WTC11 (cell line): ENCODE measurements around the gene TMCC2. TPM values are rescaled to one million over a fixed set of nuclear protein-coding genes. Genes with fewer than 3 reads are reported as not detected.

ENCODE experiments used
- ATAC-seq: fragments of 200-7000 bp; cut with Tn5 transposase; 2 replicates; pipeline ENCODE4 v1.10.0; 2021; ENCODE audit warnings: mild to moderate bottlenecking, moderate library complexity
- CTCF ChIA-PET: fragments of 300-600 bp; sonication (Branson Sonifier 250); formaldehyde crosslinking; loops from one replicate; lab custom pipeline; 2021; ENCODE audit warnings: antibody characterized with exemption; lab: Charles Lee
- POLR2A ChIA-PET: fragments of 350-600 bp; sonication (Branson Sonifier 250); formaldehyde crosslinking; loops from one replicate; lab custom pipeline; 2021; ENCODE audit warnings: antibody characterized with exemption; lab: Charles Lee
- DNase-seq: peaks from one replicate; pipeline ENCODE4 v3.0.0; 2021; ENCODE audit warnings: low spot score
- H3K27ac Mint-ChIP-seq: 2 replicates; pipeline ENCODE4 v1.8.0; 2021; ENCODE audit warnings: mixed read lengths
- H3K27me3 Mint-ChIP-seq: 2 replicates; pipeline ENCODE4 v1.8.0; 2021; ENCODE audit warnings: low read depth, mild to moderate bottlenecking, moderate library complexity, mixed read lengths
- H3K36me3 Mint-ChIP-seq: 2 replicates; pipeline ENCODE4 v1.8.0; 2021; ENCODE audit warnings: mixed read lengths
- H3K4me1 Mint-ChIP-seq: 2 replicates; pipeline ENCODE4 v1.8.0; 2022; ENCODE audit warnings: mixed read lengths
- H3K4me3 Mint-ChIP-seq: 2 replicates; pipeline ENCODE4 v1.8.0; 2021; ENCODE audit warnings: mild to moderate bottlenecking, moderate library complexity, mixed read lengths
- H3K9me3 Mint-ChIP-seq: 2 replicates; pipeline ENCODE4 v1.8.0; 2021; ENCODE audit warnings: mixed read lengths
- ATF1 ChIP-seq: sonication (generic); formaldehyde crosslinking; IDR thresholded peaks from 2 replicates; pipeline ENCODE4 v1.8.1; 2023; ENCODE audit warnings: mild to moderate bottlenecking, moderate library complexity, missing genetic modification reagents
- CREB1 ChIP-seq: sonication (generic); formaldehyde crosslinking; IDR thresholded peaks from 2 replicates; pipeline ENCODE4 v1.8.0; 2023; ENCODE audit warnings: mild to moderate bottlenecking, missing genetic modification reagents
- ESRRA ChIP-seq: sonication (generic); formaldehyde crosslinking; IDR thresholded peaks from 2 replicates; pipeline ENCODE4 v1.8.1; 2022; ENCODE audit warnings: mild to moderate bottlenecking, missing genetic modification reagents, borderline replicate concordance
- FOXJ3 ChIP-seq: sonication (generic); formaldehyde crosslinking; IDR thresholded peaks from 2 replicates; pipeline ENCODE4 v1.9.0; 2021; ENCODE audit warnings: missing genetic modification reagents, mild to moderate bottlenecking, borderline replicate concordance
- MXD4 ChIP-seq: fragments of 250-450 bp; sonication (Bioruptor Pico); IDR thresholded peaks from 2 replicates; pipeline ENCODE4 v1.8.0; 2021; ENCODE audit warnings: mild to moderate bottlenecking, moderate library complexity, borderline replicate concordance
- OVOL2 ChIP-seq: fragments of 250-450 bp; sonication (Bioruptor Pico); IDR thresholded peaks from 2 replicates; pipeline ENCODE4 v1.9.0; 2021; ENCODE audit warnings: mild to moderate bottlenecking, borderline replicate concordance
- SMAD3 ChIP-seq: sonication (generic); formaldehyde crosslinking; IDR thresholded peaks from 2 replicates; pipeline ENCODE4 v1.8.0; 2022; ENCODE audit warnings: missing genetic modification reagents, mild to moderate bottlenecking, borderline replicate concordance
- SOX15 ChIP-seq: fragments of 250-450 bp; sonication (Bioruptor Pico); IDR thresholded peaks from 2 replicates; pipeline ENCODE4 v1.9.0; 2021; ENCODE audit warnings: mild to moderate bottlenecking
- TEAD4 ChIP-seq: sonication (generic); formaldehyde crosslinking; IDR thresholded peaks from 2 replicates; pipeline ENCODE4 v1.8.0; 2022; ENCODE audit warnings: mild to moderate bottlenecking, missing genetic modification reagents
- ZNF219 ChIP-seq: sonication (generic); formaldehyde crosslinking; IDR thresholded peaks from 2 replicates; pipeline ENCODE4 v1.8.0; 2023; ENCODE audit warnings: missing genetic modification reagents, mild to moderate bottlenecking, borderline replicate concordance
- ZNF232 ChIP-seq: sonication (generic); formaldehyde crosslinking; IDR thresholded peaks from 2 replicates; pipeline ENCODE4 v1.8.0; 2022; ENCODE audit warnings: mild to moderate bottlenecking, missing genetic modification reagents
- ZNF423 ChIP-seq: fragments of 250-450 bp; sonication (Bioruptor Pico); IDR thresholded peaks from 2 replicates; pipeline ENCODE4 v2.1.2; 2022; ENCODE audit warnings: mild to moderate bottlenecking, moderate library complexity
- total RNA-seq: library from RNA; stranded (reverse); gene quantifications from 3 replicates; pipeline ENCODE4 v1.2.3, GENCODE V29; 2021
- TF ChIP-seq, protein P1 (sequence below): sonication (generic); formaldehyde crosslinking; IDR thresholded peaks from 2 replicates; pipeline ENCODE4 v1.8.0; 2022; ENCODE audit warnings: missing genetic modification reagents
- TF ChIP-seq, protein P2 (sequence below): fragments of 200-600 bp; IDR thresholded peaks from 2 replicates; pipeline ENCODE4 v1.8.0; 2022; ENCODE audit warnings: antibody characterized with exemption
- TF ChIP-seq, protein P3 (sequence below): sonication (generic); formaldehyde crosslinking; IDR thresholded peaks from 2 replicates; pipeline ENCODE4 v1.8.1; 2023; ENCODE audit warnings: mild to moderate bottlenecking, missing genetic modification reagents
- TF ChIP-seq, protein P4 (sequence below): sonication (generic); formaldehyde crosslinking; IDR thresholded peaks from 2 replicates; pipeline ENCODE4 v1.8.1; 2023; ENCODE audit warnings: mild to moderate bottlenecking, missing genetic modification reagents, moderate library complexity

The TMCC2 gene
- total RNA-seq, 1 experiment from 2014 or later, result 9.5 TPM

DNA sequence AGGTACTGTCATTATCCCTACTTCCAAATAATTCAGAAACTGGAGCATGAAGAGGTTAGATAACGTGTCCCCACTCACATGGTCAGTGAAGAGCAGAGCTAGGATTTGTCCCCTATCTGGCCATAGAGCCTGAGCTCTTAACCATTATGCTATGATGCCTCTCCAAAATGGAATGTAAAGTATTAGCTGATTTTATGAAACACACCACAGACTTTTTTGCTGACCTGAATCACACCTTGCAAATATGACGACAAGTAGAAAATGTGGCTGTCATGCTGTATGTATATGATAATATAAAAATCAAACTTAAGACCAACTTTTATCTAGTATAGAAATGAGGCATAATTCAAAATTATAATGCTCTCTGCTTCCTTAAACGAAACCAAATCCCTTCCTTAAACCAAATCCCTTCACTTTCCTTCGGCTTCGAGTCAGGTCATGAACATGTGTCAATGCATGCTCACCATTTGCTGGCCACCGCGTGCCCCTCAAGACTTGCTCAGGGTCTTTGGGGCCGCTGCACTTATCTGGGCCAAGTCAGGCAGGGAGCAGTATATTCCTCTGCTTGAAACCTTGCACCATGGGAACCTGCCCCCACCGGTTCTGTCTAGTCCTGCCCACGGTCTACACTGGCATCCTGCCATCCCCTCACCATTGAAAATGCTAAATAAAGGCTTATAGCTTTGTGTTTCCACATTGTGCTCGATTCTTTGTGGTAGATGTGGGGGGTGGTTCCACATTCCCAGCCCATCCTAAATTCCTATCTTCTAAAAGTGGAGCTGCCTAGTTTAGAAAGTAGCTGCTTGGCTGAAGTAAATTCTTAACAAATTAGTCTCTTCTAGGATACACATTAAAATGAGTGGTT is 1.6 kb upstream of the TMCC2 start (continued):
- TF ChIP-seq SMAD3 (CRISPR knock-in tag) (no peak), ATF1 (no peak), ZNF219 (no peak), MXD4 (CRISPR knock-in tag) (no peak)

DNA sequence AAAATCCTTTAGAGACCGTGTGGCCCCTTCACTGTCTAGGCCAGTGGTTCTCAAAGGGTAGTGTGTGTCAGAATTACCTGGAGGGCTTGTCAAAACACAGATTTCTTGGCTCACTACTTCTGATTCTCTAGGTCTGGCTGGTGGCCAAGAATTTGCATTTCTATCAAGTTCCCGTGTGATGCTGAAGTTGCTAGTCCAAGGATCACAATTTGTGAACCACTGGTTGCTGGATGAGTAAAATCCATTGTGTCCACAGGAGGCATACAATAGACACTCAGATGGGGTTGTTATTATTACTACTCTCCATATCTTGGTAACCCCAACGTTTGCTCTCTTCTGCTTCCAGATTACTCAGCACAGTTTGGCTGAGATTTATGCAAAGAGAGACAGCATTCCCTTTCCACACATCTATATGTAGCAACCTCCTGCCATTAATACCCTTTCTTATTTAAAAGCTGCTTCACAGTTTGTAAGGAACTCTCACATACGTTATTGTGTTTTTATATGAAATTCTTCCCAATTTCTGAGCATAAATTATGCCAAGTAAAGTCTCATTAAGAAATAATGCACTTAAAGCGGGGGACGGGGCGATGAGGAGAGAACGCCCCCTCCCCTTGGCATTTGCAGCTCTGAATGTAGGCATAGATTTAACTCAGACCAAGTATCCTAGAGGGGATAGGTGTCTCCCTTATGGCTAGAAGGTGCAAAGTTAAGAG is 720 bp upstream of the TMCC2 start:
- DNase-seq (no peak), ATAC-seq (peak; percentile 17)
- H3K4me3 Mint-ChIP-seq, result peak overlapping the region; percentile 77
- H3K27me3 Mint-ChIP-seq, result peaks cover 15% of the 10 kb centered on the region
- H3K4me1 Mint-ChIP-seq, result peaks cover 34% of the 10 kb centered on the region
- ChIA-PET CTCF (interaction anchor here (0.7 to 5.1 kb wide), 21 partner anchors 12 to 480 kb away, joined by 3 to 166 read pairs (median 4); partner anchors contain the start of gene RBBP5), POLR2A (interaction anchor here (1.0 to 2.8 kb wide), 8 partner anchors 16 to 165 kb away, joined by 3 to 16 read pairs (median 4); partner anchors contain the start of genes DSTYK and RBBP5)
- H3K27ac Mint-ChIP-seq, result peak overlapping the region; percentile 95
- TF ChIP-seq ZNF423 (no peak), FOXJ3 (no peak), OVOL2 (no peak), CREB1 (CRISPR knock-in tag) (no peak), TEAD4 (CRISPR knock-in tag) (no peak), ZNF232 (no peak), SOX15 (CRISPR knock-in tag) (no peak), ESRRA (CRISPR knock-in tag) (no peak), ATF1 (no peak)
- TF ChIP-seq, protein P1, sequence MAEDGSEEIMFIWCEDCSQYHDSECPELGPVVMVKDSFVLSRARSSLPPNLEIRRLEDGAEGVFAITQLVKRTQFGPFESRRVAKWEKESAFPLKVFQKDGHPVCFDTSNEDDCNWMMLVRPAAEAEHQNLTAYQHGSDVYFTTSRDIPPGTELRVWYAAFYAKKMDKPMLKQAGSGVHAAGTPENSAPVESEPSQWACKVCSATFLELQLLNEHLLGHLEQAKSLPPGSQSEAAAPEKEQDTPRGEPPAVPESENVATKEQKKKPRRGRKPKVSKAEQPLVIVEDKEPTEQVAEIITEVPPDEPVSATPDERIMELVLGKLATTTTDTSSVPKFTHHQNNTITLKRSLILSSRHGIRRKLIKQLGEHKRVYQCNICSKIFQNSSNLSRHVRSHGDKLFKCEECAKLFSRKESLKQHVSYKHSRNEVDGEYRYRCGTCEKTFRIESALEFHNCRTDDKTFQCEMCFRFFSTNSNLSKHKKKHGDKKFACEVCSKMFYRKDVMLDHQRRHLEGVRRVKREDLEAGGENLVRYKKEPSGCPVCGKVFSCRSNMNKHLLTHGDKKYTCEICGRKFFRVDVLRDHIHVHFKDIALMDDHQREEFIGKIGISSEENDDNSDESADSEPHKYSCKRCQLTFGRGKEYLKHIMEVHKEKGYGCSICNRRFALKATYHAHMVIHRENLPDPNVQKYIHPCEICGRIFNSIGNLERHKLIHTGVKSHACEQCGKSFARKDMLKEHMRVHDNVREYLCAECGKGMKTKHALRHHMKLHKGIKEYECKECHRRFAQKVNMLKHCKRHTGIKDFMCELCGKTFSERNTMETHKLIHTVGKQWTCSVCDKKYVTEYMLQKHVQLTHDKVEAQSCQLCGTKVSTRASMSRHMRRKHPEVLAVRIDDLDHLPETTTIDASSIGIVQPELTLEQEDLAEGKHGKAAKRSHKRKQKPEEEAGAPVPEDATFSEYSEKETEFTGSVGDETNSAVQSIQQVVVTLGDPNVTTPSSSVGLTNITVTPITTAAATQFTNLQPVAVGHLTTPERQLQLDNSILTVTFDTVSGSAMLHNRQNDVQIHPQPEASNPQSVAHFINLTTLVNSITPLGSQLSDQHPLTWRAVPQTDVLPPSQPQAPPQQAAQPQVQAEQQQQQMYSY (CRISPR knock-in tag), result no peak
- TF ChIP-seq, protein P2, sequence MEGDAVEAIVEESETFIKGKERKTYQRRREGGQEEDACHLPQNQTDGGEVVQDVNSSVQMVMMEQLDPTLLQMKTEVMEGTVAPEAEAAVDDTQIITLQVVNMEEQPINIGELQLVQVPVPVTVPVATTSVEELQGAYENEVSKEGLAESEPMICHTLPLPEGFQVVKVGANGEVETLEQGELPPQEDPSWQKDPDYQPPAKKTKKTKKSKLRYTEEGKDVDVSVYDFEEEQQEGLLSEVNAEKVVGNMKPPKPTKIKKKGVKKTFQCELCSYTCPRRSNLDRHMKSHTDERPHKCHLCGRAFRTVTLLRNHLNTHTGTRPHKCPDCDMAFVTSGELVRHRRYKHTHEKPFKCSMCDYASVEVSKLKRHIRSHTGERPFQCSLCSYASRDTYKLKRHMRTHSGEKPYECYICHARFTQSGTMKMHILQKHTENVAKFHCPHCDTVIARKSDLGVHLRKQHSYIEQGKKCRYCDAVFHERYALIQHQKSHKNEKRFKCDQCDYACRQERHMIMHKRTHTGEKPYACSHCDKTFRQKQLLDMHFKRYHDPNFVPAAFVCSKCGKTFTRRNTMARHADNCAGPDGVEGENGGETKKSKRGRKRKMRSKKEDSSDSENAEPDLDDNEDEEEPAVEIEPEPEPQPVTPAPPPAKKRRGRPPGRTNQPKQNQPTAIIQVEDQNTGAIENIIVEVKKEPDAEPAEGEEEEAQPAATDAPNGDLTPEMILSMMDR, result no peak
- TF ChIP-seq, protein P3, sequence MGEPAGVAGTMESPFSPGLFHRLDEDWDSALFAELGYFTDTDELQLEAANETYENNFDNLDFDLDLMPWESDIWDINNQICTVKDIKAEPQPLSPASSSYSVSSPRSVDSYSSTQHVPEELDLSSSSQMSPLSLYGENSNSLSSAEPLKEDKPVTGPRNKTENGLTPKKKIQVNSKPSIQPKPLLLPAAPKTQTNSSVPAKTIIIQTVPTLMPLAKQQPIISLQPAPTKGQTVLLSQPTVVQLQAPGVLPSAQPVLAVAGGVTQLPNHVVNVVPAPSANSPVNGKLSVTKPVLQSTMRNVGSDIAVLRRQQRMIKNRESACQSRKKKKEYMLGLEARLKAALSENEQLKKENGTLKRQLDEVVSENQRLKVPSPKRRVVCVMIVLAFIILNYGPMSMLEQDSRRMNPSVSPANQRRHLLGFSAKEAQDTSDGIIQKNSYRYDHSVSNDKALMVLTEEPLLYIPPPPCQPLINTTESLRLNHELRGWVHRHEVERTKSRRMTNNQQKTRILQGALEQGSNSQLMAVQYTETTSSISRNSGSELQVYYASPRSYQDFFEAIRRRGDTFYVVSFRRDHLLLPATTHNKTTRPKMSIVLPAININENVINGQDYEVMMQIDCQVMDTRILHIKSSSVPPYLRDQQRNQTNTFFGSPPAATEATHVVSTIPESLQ, result no peak
- TF ChIP-seq, protein P4, sequence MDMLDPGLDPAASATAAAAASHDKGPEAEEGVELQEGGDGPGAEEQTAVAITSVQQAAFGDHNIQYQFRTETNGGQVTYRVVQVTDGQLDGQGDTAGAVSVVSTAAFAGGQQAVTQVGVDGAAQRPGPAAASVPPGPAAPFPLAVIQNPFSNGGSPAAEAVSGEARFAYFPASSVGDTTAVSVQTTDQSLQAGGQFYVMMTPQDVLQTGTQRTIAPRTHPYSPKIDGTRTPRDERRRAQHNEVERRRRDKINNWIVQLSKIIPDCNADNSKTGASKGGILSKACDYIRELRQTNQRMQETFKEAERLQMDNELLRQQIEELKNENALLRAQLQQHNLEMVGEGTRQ (CRISPR knock-in tag), result no peak
- no peaks in the 10 kb centered on the region for H3K9me3 Mint-ChIP-seq
- no peaks in the 10 kb centered on the region for H3K36me3 Mint-ChIP-seq
